ENCODE results near the gene GALNTL6. TPM values are rescaled to one million over a fixed set of nuclear protein-coding genes. Genes with fewer than 3 reads are reported as not detected.

GALNTL6 gene
- total RNA-seq, 1 experiment from 2014 or later: not detected

GRCh38 chr4:171817026-171817425, 3.8 kb downstream of the GALNTL6 start:
- no peak overlapping the region for H2AK5ac ChIP-seq (ENCODE audit: insufficient read length, low read length)
- no peak overlapping the region for H3K9ac ChIP-seq (ENCODE audit: extremely low read depth, insufficient read length, low read length)
- H4K91ac ChIP-seq (ENCODE audit: insufficient read length, low read depth, low read length): no peak overlapping the region
- no peak overlapping the region for H3K4me2 ChIP-seq (ENCODE audit: insufficient read depth, insufficient read length, low read length)
- no peak overlapping the region for H3K4ac ChIP-seq (ENCODE audit: low read depth, low read length)
- no peak overlapping the region for H4K8ac ChIP-seq (replicated peaks; ENCODE audit: insufficient read length, low read depth, low read length)
- H3K79me2 ChIP-seq (ENCODE audit: insufficient read depth, low read length): no peaks in the 10 kb centered on the region
- H3K27ac ChIP-seq (ENCODE audit: insufficient read length, low read depth, low read length): no peak overlapping the region
- peaks cover 27% of the 10 kb centered on the region; the same call in 1 of the 2 replicates for H3K27me3 ChIP-seq (ENCODE audit: insufficient read depth, low read length)
- H4K5ac ChIP-seq (ENCODE audit: insufficient read length, low read depth, low read length): no peak overlapping the region
- Mint-ChIP-seq H3K4me1 (peaks cover 15 to 17% of the 10 kb centered on the region in 2 experiments), H3K27me3 (ENCODE audit: low read depth) (peaks cover 44% of the 10 kb centered on the region), H3K9me3 (no peaks in the 10 kb centered on the region; a peak in 1 of 5 replicates), H3K27ac (no peak overlapping the region), H3K36me3 (ENCODE audit: insufficient read depth in 1 of 3, low read depth in 3 of 3) (no peaks in the 10 kb centered on the region; a peak in 2 of 7 replicates), H3K4me3 (no peak overlapping the region)
- H3K79me1 ChIP-seq (ENCODE audit: insufficient read depth, low read depth, low read length, poor library complexity, severe bottlenecking): no peaks in the 10 kb centered on the region
- no peak overlapping the region for H3T11ph ChIP-seq (ENCODE audit: low read length)
- H3K14ac ChIP-seq (ENCODE audit: insufficient read depth, low read length): no peak overlapping the region
- no peak overlapping the region for H2BK15ac ChIP-seq (ENCODE audit: low read depth, low read length)
- H2BK5ac ChIP-seq (ENCODE audit: insufficient read length, low read length): no peak overlapping the region
- no peaks in the 10 kb centered on the region for H3K4me1 ChIP-seq (ENCODE audit: insufficient read depth, low read length)
- no peak overlapping the region for H2BK20ac ChIP-seq (ENCODE audit: low read depth, low read length, poor library complexity, severe bottlenecking)
- DNase-seq: no peak
- WGBS (ENCODE audit: extremely low coverage, insufficient read length, low lambda C conversion rate): no CpG with 5 or more reads among the region's 1 CpG
- H2BK120ac ChIP-seq (ENCODE audit: low read depth, low read length, poor library complexity, severe bottlenecking): no peak overlapping the region
- no peak overlapping the region for H3K56ac ChIP-seq (ENCODE audit: insufficient read length, low read depth, low read length)
- no peak for TF ChIP-seq CTCF (conservative IDR thresholded peaks at IDR 0.05)
- H3K23ac ChIP-seq (ENCODE audit: insufficient read length, low read depth, low read length): no peak overlapping the region
- H3K9me3 ChIP-seq (ENCODE audit: control insufficient read depth, low read depth, low read length): no peaks in the 10 kb centered on the region
- H4K20me1 ChIP-seq (ENCODE audit: control insufficient read depth, insufficient read depth, insufficient read length): no peaks in the 10 kb centered on the region
- H3K23me2 ChIP-seq (ENCODE audit: insufficient read length, low read depth, low read length, poor library complexity, severe bottlenecking): peaks cover 14% of the 10 kb centered on the region
- no peak overlapping the region for H3K18ac ChIP-seq (ENCODE audit: insufficient read length, low read depth, low read length)
- H2BK12ac ChIP-seq (ENCODE audit: insufficient read length, low read depth, low read length): no peak overlapping the region
- no peak overlapping the region for H2AFZ ChIP-seq (ENCODE audit: low read length)
